ENCODE results near the gene TTC24.

Gene TTC24

DNA sequence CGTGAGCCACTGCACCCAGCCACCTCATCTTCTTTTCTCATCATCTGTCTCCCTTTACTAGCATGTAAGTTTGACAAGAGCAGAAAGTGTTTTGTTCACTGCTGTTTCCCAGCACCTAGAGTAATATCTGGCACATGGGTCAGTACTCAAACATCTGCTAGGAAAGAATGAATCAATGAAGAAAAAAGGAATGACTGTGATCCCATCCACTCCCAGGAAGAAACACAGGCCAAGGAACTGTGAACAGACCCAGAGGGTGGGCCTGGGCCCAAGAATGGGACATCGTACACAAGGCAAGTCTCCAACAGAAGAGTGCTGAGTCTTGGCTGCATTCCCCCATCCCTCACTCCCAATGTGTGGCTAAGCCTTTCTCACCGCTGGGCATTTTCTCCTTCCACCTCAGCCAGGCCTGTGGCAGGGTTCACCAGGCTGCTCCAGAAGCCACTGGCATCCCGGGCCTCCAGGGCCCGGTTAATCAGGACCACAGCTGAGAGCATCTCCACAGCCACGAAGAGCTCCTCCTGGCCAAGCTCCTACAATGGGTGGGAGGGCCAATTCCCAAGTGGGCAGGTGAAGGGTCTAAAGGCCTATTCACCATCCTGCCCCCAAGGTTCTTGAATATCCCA, 25.6 kb upstream of the TTC24 start:
- no peak for DNase-seq (ENCODE audit: extremely low read depth in 1 of 2, low read depth in 1 of 2)

DNA sequence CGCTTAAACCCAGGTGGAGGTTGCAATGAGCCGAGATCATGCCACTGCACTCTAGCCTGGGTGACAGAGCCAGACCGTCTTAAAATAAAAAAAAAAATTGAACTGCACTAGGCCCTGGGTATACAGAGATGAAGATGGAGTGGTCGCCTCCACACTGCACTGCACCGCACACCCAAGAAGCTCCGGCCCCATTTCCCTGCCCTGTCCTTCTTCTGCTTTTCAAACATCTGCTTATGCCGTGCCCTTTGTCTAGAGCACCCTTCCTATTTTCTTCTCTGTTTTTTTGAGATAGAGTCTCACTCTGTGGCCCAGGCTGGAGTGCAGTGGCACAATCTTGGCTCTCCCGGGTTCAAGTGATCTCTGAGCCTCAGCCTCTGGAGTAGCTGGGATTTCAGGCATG, 24.6 kb upstream of the TTC24 start:
- DNase-seq (ENCODE audit: extremely low read depth in 1 of 2, low read depth in 1 of 2) = no peak

- no peak for DNase-seq (ENCODE audit: extremely low read depth in 1 of 2, low read depth in 1 of 2)
Observed at GRCh38 chr1:156555715-156556114, 23.8 kb upstream of the TTC24 start.

DNA sequence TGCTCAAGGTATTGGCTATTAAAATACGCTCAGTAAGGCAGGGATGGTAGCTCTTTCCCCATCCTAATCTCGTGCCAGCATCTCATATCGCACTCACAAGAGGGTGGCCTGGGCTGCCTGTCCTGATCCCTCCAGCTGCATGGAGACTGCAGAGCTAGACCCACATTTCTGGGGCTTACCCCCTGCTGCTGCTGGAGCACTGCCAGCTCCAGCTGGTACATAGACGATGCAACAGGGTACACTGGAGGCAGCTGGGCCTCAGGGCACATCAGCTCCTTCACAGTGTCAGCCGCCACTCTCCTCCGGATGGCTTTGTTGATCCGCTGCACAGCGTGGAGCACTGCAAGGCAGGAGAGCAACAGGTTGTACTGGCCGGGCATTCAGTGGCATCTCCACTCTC, 23.2 kb upstream of the TTC24 start:
- DNase-seq (ENCODE audit: extremely low read depth in 1 of 2, low read depth in 1 of 2) = no peak

DNA sequence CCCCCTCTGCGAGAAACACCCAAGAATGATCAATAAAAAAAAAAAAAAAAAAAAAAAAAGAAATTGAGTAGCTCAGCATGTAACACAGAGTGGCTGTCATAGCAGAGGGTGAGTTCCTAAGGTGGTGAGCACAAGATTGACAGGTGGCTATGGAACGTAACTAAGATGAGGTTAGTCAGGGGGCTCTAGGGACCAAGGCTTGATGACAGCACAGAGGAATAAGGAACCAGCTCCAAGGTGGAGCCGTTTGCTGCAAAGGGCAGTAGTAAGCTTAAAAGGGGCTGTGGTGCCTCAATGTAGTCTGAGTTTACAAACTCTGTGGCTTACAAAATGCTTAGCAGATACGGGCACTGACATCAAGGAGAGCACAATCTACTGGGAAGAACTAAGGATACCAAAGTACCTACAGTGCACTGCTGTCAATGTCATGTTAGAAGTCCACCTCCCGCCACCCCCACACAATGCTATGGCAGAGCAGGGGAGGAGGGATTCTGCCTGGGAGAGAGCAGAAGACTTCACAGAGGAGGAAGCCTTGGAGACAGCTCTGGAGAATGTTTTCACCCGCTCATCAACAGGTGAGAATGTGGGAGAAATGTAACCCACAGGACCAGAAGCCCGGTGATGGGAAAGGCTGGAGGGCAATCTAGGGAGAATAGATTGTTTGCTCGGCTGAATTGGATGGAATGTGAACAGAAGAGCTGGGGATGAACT, 20.3 kb upstream of the TTC24 start:
- no peak for DNase-seq (ENCODE audit: extremely low read depth in 1 of 2, low read depth in 1 of 2)

DNA sequence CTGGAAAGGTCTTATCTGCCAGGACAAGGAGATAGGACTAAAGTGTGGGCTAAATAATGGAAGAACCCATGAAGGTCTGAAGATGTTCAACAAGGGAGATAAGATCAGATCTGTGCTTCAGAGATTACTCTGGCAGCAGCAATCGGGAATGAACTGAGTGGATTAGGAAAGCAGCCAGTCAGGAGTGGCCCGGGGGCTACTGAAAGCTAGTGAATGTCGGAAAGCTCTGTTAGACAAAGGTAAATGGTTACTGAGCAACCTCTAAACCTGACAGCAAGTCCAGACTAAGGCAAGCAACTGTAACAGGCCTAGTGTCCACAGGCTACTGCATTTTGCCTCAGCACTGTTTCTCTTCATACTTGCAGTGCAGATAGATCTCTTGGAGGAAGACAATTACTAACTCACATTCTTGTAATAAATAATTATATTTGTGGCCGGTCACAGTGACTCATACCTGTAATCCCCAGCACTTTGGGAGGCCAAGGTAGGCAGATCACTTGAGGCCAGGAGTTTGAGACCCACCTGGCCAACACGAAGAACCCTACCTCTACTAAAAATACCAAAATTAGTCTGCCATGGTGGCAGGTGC, 19.6 kb upstream of the TTC24 start:
- DNase-seq (ENCODE audit: extremely low read depth in 1 of 2, low read depth in 1 of 2) = no peak

GRCh38 chr1:156560585-156561163, 18.8 kb upstream of the TTC24 start:
- no peak for DNase-seq (ENCODE audit: extremely low read depth in 1 of 2, low read depth in 1 of 2)

DNA sequence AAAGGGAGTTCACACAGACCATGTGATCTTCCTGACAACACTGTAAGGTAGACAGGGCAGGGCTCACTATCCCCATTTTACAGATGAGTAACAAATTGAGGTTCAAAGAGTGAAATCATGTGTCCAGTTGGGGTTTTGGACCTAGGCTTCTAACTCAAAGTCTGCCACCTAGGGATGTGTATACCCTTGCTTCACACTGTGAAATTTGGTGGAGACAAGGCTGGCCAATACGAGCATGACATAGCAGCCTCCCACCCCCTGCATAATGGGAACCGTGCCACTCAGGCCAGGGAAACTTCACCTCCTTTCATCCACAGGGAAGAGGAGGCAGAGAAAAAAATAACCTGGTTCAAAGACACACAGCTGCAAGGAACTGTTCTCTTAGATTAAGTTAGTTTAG, 14.0 kb upstream of the TTC24 start:
- DNase-seq (ENCODE audit: extremely low read depth in 1 of 2, low read depth in 1 of 2) = no peak

- DNase-seq (ENCODE audit: extremely low read depth in 1 of 2, low read depth in 1 of 2) = no peak
Observed at GRCh38 chr1:156566436-156566835, 13.1 kb upstream of the TTC24 start.

DNA sequence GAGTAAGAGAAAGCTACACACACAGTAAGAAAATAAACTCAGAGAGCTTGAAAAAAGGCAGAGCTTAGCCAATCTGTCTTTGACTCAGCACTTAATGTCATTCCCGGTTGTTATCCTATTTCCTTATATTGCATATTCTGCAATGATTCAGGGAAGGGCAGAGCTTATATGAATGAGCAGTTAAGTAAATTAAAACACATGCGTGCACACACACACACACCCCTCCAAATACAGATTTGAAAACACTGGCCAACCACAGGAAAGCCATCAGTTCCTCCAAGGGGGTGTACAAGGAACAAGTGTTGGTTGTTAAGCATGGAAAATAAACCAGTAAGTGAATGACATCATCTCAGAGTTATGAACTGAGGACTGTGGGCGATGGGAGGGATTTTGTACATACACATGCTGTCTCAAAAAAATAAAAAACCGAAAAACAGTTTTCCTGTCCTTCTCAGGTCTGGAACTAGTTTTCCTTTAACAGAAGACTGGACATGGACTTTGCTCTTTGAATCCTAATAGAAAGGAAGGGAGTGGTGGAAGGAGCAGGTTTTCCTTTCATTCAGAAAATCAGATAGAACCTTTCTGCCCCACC, 8.2 kb upstream of the TTC24 start:
- DNase-seq (ENCODE audit: extremely low read depth in 1 of 2, low read depth in 1 of 2) = no peak

DNA sequence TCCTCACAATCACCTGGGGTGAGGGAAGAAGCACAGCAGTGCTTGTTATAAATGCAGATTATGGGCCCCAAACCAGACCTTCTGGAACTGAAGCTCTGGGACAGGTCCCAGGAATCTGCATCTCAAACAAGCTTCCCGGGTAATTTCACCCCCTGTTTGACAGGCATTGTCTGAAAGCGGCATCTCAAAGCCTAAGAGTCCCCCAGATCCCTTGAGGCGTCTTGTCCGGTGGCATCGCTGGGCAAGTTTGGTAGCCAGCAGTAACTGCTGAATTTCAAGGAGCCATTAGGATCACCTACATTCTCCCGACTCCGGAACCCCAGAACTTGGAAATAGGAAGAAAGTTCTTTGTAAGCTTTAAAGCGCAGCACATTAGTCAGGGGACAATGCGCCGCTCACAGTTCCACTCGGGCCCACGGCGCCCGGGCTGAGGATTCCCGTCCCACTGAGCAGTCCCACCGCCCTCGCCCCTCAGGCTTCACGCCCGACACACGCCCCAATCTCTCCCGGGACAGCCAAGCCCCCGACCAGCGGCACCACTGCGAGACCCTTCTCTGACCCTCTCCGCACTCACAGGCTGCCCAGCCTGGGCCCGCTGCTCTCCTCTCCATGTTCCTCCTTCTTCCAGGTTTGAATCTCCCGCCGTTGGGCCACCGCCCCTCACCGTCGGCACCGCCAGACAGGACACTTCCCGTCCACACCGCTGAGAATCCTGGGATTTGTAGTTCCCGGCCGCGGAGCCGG, 7.4 kb upstream of the TTC24 start, which contains the start of gene IQGAP3:
IQGAP3 (minus strand) TSS at position 647 of the 744 bp plus-strand sequence; CDS start at position 611, 36 bp downstream.
- peak; percentile 27 to 49 for DNase-seq (ENCODE audit: extremely low read depth in 1 of 2, low read depth in 1 of 2)

- no peak for DNase-seq (ENCODE audit: extremely low read depth in 1 of 2, low read depth in 1 of 2)
Observed at GRCh38 chr1:156572663-156573018, 6.9 kb upstream of the TTC24 start.

DNA sequence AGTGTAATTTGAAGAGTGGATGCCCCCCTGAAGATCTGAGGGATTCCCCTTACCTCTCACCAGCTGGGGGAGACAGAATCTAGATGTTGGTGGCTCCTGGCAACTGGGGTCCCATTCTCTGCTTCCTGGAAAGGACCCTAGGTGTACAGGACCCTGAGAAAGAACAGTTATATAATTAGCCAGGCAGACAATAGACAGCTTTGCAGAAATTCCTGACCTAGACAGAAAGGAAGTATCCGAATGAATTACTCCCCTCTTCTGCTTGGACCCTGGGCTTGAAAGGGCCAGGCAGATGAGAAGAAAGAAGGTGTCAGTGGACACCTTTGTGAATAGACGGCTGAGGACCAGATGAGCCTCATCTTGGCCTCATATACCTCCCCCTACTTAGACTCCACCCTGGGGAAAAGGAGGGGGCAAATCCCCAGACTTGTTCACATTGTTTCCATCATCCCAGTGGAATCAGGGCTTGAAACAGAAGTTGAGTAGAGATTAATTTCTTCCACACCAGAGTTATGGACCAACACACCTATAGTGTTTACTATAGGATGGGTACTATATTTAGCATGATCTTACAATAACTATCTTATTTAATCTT, 5.4 kb upstream of the TTC24 start:
- DNase-seq (ENCODE audit: extremely low read depth in 1 of 2, low read depth in 1 of 2) = no peak

- DNase-seq (ENCODE audit: extremely low read depth in 1 of 2, low read depth in 1 of 2) = no peak
Observed at GRCh38 chr1:156577550-156577949, 2.0 kb upstream of the TTC24 start.

GRCh38 chr1:156578055-156578454, 1.5 kb upstream of the TTC24 start:
- DNase-seq (ENCODE audit: extremely low read depth in 1 of 2, low read depth in 1 of 2) = no peak

DNA sequence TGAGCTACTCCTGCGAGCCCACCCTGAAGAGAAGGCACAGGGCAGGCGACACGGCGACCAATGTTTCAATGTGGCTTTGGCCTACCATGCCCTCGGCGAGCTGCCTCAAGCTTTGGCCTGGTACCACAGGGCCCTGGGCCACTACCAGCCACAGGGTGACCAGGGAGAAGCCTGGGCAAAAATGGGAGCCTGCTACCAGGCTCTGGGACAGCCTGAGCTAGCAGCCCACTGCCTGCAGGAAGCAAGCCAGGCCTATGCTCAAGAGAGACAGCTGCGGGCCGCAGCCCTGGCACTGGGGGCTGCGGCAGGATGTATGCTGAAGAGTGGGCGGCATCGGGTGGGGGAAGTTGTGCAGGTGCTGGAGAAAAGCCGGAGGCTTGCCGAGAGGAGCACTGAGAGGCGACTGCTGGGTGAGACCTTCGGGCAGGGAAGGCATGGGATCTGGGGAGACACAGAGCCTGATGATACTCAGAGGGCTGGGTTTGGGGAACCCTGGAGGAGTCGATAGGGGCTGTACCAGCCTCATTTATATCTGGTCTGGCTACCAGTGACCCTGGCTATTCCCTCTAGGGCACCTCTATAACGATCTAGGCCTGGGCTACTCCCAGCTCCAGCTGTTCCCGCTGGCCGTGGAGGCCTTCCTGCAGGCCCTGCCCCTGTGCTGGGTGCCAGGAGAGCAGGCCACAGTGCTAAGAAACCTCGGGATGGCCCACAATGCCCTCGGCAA, 2.3 kb downstream of the TTC24 start:
- DNase-seq (ENCODE audit: extremely low read depth in 1 of 2, low read depth in 1 of 2) = no peak

- no peak for DNase-seq (ENCODE audit: extremely low read depth in 1 of 2, low read depth in 1 of 2)
Observed at GRCh38 chr1:156582388-156583017, 3.0 kb downstream of the TTC24 start.

- peak; percentile 53 to 60 for DNase-seq (ENCODE audit: extremely low read depth in 1 of 2, low read depth in 1 of 2)
Observed at GRCh38 chr1:156583821-156584622, 4.5 kb downstream of the TTC24 start.

DNA sequence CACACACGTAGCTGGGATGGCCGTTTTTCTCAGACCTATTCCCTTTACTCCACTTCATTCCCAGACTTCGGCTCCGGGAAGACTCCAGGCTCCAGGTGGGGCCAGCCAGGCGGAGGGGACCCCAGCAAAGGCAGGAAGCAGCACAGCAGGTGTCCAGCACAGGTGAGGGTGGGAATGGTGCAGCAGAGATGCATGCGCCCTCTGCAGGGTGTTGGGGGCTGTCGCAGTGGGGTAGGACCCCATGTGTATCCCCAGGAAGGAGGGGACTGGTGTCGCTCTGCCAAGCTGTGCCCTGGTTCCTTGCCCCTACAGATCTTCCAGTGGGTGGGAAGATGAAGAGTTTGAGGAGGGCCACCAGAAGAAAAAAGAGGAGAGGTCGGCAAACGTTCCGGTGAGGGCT, 5.3 kb downstream of the TTC24 start:
- DNase-seq (ENCODE audit: extremely low read depth in 1 of 2, low read depth in 1 of 2) = no peak
